ENCODE results near the gene HHATL. TPM values are rescaled to one million over a fixed set of nuclear protein-coding genes. Genes with fewer than 3 reads are reported as not detected.
"Not testable (repeated sequence)": the region's sequence is repeated elsewhere in the genome, so short reads cannot be mapped to it uniquely, and the experiment has no call there.

The HHATL gene
- total RNA-seq, 1 donor from 2014 or later: not detected

GRCh38 chr3:42734263-42734860, 31.8 kb upstream of the HHATL start:
- no peak for DNase-seq (ENCODE audit: low read depth in 2 of 2)

- DNase-seq (ENCODE audit: low read depth in 2 of 2): no peak
These were observed 31.1 kb upstream of the HHATL start for GRCh38 chr3:42733501-42734262.

- DNase-seq (ENCODE audit: low read depth in 2 of 2): no peak
These were observed 30.3 kb upstream of the HHATL start for GRCh38 chr3:42732829-42733459.

GRCh38 chr3:42732196-42732828, 29.7 kb upstream of the HHATL start:
- DNase-seq (ENCODE audit: low read depth in 2 of 2): no peak

GRCh38 chr3:42731476-42732195, 29.0 kb upstream of the HHATL start:
- DNase-seq (ENCODE audit: low read depth in 2 of 2): no peak

GRCh38 chr3:42730706-42731420, 28.3 kb upstream of the HHATL start:
- no peak for DNase-seq (ENCODE audit: low read depth in 2 of 2)

- no peak for DNase-seq (ENCODE audit: low read depth in 2 of 2)
These were observed 27.7 kb upstream of the HHATL start for GRCh38 chr3:42730294-42730693.

- no peak for DNase-seq (ENCODE audit: low read depth in 2 of 2)
These were observed 27.0 kb upstream of the HHATL start for GRCh38 chr3:42729404-42730145.

GRCh38 chr3:42728668-42729364, 26.2 kb upstream of the HHATL start:
- DNase-seq (ENCODE audit: low read depth in 2 of 2): no peak

- no peak for DNase-seq (ENCODE audit: low read depth in 2 of 2)
These were observed 25.5 kb upstream of the HHATL start for GRCh38 chr3:42728056-42728455.

GRCh38 chr3:42725454-42725853, 22.9 kb upstream of the HHATL start:
- DNase-seq (ENCODE audit: low read depth in 2 of 2): no peak

- DNase-seq (ENCODE audit: low read depth in 2 of 2): no peak
These were observed 20.6 kb upstream of the HHATL start for GRCh38 chr3:42723219-42723618.

GRCh38 chr3:42722442-42722841, 19.8 kb upstream of the HHATL start:
- not testable (repeated sequence) for DNase-seq (ENCODE audit: low read depth in 2 of 2)

- DNase-seq (ENCODE audit: low read depth in 2 of 2): no peak
These were observed 19.1 kb upstream of the HHATL start for GRCh38 chr3:42721690-42722089.

GRCh38 chr3:42720126-42720525, 17.5 kb upstream of the HHATL start:
- no peak for DNase-seq (ENCODE audit: low read depth in 2 of 2)

- no peak for DNase-seq (ENCODE audit: low read depth in 2 of 2)
These were observed 16.4 kb upstream of the HHATL start for GRCh38 chr3:42719002-42719401.

GRCh38 chr3:42718338-42718737, 15.7 kb upstream of the HHATL start:
- no peak for DNase-seq (ENCODE audit: low read depth in 2 of 2)

- DNase-seq (ENCODE audit: low read depth in 2 of 2): no peak
These were observed 14.7 kb upstream of the HHATL start for GRCh38 chr3:42717306-42717705.

- DNase-seq (ENCODE audit: low read depth in 2 of 2): no peak
These were observed 11.7 kb upstream of the HHATL start for GRCh38 chr3:42714171-42714852.
